ENCODE data around the gene SMIM27. TPM values are rescaled to one million over a fixed set of nuclear protein-coding genes. Genes with fewer than 3 reads are reported as not detected.

Gene SMIM27
- total RNA-seq, 1 experiment from 2014 or later = 13.6 TPM

DNA sequence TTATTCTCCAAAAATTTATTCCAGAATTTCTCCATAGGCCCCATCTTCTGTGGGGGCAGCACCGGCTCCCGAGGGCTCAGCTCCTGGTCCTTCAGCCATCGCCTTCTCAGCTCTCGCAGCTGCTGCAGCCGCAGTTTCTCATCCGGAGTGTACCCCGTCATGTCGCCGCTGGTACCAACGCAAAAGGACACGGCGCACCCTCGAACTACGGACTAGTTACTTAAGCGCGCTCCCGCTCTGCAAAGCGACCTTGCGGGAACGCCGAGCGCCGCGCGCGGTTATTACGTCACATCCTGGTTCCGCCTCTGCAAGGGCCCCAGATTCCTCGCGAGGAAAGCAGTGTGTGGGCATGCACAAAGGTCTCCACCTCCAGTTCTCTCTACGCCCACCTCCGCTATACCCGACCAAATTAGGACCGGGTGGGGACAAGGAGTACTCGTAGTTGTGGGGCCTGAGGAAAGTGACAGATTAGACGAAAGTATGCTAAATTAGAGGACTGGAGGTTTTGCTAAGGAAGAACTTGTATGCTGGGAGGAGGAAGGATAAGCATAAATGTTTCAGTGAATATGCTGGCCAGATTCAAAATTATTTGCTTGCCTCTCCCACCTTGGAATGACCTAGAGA, 20.9 kb downstream of the SMIM27 start, which contains the start of gene NDUFB6:
Gene NDUFB6 (minus strand): TSS at position 260 of the 624 bp plus-strand sequence. CDS start 99 bp downstream, at position 161.
- ChIA-PET CTCF (interaction anchor here (0.8 to 3.8 kb wide), 8 partner anchors 8 to 244 kb away, joined by 3 to 109 read pairs (median 15); partner anchors contain the start of genes ACO1 and RIGI), POLR2A (interaction anchor here (1.1 to 2.8 kb wide), 4 partner anchors 20 to 194 kb away, joined by 5 to 11 read pairs (median 5); partner anchors contain the start of genes ACO1, SMIM27 and TOPORS)
- peak within 1 kb of the TSS; percentile 99 for H3K4me3 Mint-ChIP-seq
- H3K4me1 Mint-ChIP-seq = peaks cover 14% of the 10 kb centered on the region
- H3K36me3 Mint-ChIP-seq = peaks cover 11% of the 10 kb centered on the region
- ATAC-seq (peak; percentile 89), DNase-seq (ENCODE audit: low spot score) (peak; percentile 94)
- no peaks in the 10 kb centered on the region for H3K9me3 Mint-ChIP-seq
- no peaks in the 10 kb centered on the region for H3K27me3 Mint-ChIP-seq (ENCODE audit: low read depth)
- H3K27ac Mint-ChIP-seq = peak within 1 kb of the TSS; percentile 99
- no peak for TF ChIP-seq NR1H2 (CRISPR knock-in tag; IDR thresholded peaks at IDR 0.05)
- TF ChIP-seq CREM (CRISPR knock-in tag; IDR thresholded peaks at IDR 0.05) = peak; percentile 98
- no peak for TF ChIP-seq HMGA2 (CRISPR knock-in tag; IDR thresholded peaks at IDR 0.05)
- TF ChIP-seq ZNF219 (CRISPR knock-in tag; IDR thresholded peaks at IDR 0.05; ENCODE audit: borderline replicate concordance) = no peak
- peak; percentile 93; the same call in 1 of the 2 replicates for TF ChIP-seq ZNF232 (CRISPR knock-in tag; IDR thresholded peaks at IDR 0.05)
- TF ChIP-seq ETV6 (CRISPR knock-in tag; IDR thresholded peaks at IDR 0.05) = peak; percentile 62; the same call in 1 of the 2 replicates
- TF ChIP-seq FOXK1 (CRISPR knock-in tag; IDR thresholded peaks at IDR 0.05) = peak; percentile 92
- no peak for TF ChIP-seq ZNF416 (CRISPR knock-in tag; IDR thresholded peaks at IDR 0.05)
- TF ChIP-seq TP53 (CRISPR knock-in tag; IDR thresholded peaks at IDR 0.05) = 0 out of 2 replicates have a peak, but pooled peaks have one; percentile 44
- TF ChIP-seq PRRX2 (CRISPR knock-in tag; IDR thresholded peaks at IDR 0.05) = no peak
- TF ChIP-seq SMAD4 (CRISPR knock-in tag; IDR thresholded peaks at IDR 0.05) = no peak
- peak; percentile 65; the same call in 1 of the 2 replicates for TF ChIP-seq ARID4B (CRISPR knock-in tag; IDR thresholded peaks at IDR 0.05; ENCODE audit: borderline replicate concordance)
- TF ChIP-seq ZBTB21 (CRISPR knock-in tag; IDR thresholded peaks at IDR 0.05; ENCODE audit: borderline replicate concordance) = peak; percentile 66; the same call in 1 of the 2 replicates
- peak; percentile 71; the same call in 1 of the 2 replicates for TF ChIP-seq MYBL2 (CRISPR knock-in tag; IDR thresholded peaks at IDR 0.05)
- peak; percentile 91 for TF ChIP-seq SP1 (CRISPR knock-in tag; conservative IDR thresholded peaks at IDR 0.05)
- 0 out of 2 replicates have a peak, but pooled peaks have one; percentile 37 for TF ChIP-seq KAT7 (CRISPR knock-in tag; IDR thresholded peaks at IDR 0.05; ENCODE audit: borderline replicate concordance)
- peak; percentile 88 for TF ChIP-seq CREB1 (CRISPR knock-in tag; IDR thresholded peaks at IDR 0.05)
- TF ChIP-seq GRHL2 (CRISPR knock-in tag; IDR thresholded peaks at IDR 0.05; ENCODE audit: insufficient replicate concordance, severe bottlenecking) = no peak
- peak; percentile 47; the same call in 1 of the 2 replicates for TF ChIP-seq ZNF138 (CRISPR knock-in tag; conservative IDR thresholded peaks at IDR 0.05)
- 0 out of 2 replicates have a peak, but pooled peaks have one; percentile 32 for TF ChIP-seq ZNF317 (CRISPR knock-in tag; IDR thresholded peaks at IDR 0.05; ENCODE audit: borderline replicate concordance, low read depth)
- peak; percentile 64; the same call in 1 of the 2 replicates for TF ChIP-seq GABPB1 (CRISPR knock-in tag; IDR thresholded peaks at IDR 0.05)
- 0 out of 2 replicates have a peak, but pooled peaks have one; percentile 71 for TF ChIP-seq AFF4 (CRISPR knock-in tag; IDR thresholded peaks at IDR 0.05; ENCODE audit: borderline replicate concordance)
- no peak for TF ChIP-seq NFATC4 (CRISPR knock-in tag; IDR thresholded peaks at IDR 0.05)
- peak; percentile 38; the same call in 1 of the 2 replicates for TF ChIP-seq USF1 (CRISPR knock-in tag; IDR thresholded peaks at IDR 0.05)
- no peak for TF ChIP-seq ESRRA (CRISPR knock-in tag; IDR thresholded peaks at IDR 0.05; ENCODE audit: borderline replicate concordance)
- TF ChIP-seq, protein P1, sequence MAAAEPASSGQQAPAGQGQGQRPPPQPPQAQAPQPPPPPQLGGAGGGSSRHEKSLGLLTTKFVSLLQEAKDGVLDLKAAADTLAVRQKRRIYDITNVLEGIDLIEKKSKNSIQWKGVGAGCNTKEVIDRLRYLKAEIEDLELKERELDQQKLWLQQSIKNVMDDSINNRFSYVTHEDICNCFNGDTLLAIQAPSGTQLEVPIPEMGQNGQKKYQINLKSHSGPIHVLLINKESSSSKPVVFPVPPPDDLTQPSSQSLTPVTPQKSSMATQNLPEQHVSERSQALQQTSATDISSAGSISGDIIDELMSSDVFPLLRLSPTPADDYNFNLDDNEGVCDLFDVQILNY (CRISPR knock-in tag; IDR thresholded peaks at IDR 0.05) = 0 out of 2 replicates have a peak, but pooled peaks have one; percentile 70
- peak; percentile 49; the same call in 1 of the 2 replicates for TF ChIP-seq USF2 (CRISPR knock-in tag; IDR thresholded peaks at IDR 0.05)

Measured in WTC11 (cell line).